ENCODE measurements around the gene TBX19.

The TBX19 gene

GRCh38 chr1:168362991-168363390 lies 82.3 kb downstream of the TBX19 start:
- no peak for DNase-seq

All from NCI-H226 (cell line).